ACC112 (cell line): ENCODE measurements around the gene IMMP2L.

ENCODE experiments used
- H2AFZ ChIP-seq: fragments of 200-600 bp; sonication (generic); one replicate; pipeline ENCODE4 v1.6.0; 2017; ENCODE audit warnings: antibody characterized with exemption, low read length; ENCODE audit not compliant: unreplicated experiment
- H3K27ac ChIP-seq: fragments of 200-600 bp; sonication (generic); 2 replicates; pipeline ENCODE4 v1.5.1; 2014; ENCODE audit warnings: low read depth, mild to moderate bottlenecking, antibody characterized with exemption, low read length, moderate library complexity
- H3K27me3 ChIP-seq: fragments of 200-600 bp; sonication (generic); 2 replicates; pipeline ENCODE4 v1.6.1; 2014; ENCODE audit warnings: mild to moderate bottlenecking, antibody characterized with exemption, low read length, moderate library complexity, mixed read lengths; ENCODE audit not compliant: insufficient read depth
- H3K36me3 ChIP-seq: fragments of 200-600 bp; sonication (generic); 2 replicates; pipeline ENCODE4 v1.6.1; 2016; ENCODE audit warnings: mild to moderate bottlenecking, antibody characterized with exemption, low read length, moderate library complexity, mixed read lengths; ENCODE audit not compliant: insufficient read depth
- H3K4me1 ChIP-seq: fragments of 200-600 bp; sonication (generic); one replicate; pipeline ENCODE4 v1.6.1; 2016; ENCODE audit warnings: low read length, mixed read lengths; ENCODE audit not compliant: insufficient read depth, unreplicated experiment, control insufficient read depth
- H3K4me3 ChIP-seq: fragments of 200-600 bp; sonication (generic); 2 replicates; pipeline ENCODE4 v1.5.1; 2014; ENCODE audit warnings: mild to moderate bottlenecking, low read depth, low read length
- H3K79me2 ChIP-seq: fragments of 200-600 bp; sonication (generic); one replicate; pipeline ENCODE4 v1.6.0; 2016; ENCODE audit warnings: low read length; ENCODE audit not compliant: control insufficient read depth, unreplicated experiment, insufficient read depth

Gene IMMP2L

DNA sequence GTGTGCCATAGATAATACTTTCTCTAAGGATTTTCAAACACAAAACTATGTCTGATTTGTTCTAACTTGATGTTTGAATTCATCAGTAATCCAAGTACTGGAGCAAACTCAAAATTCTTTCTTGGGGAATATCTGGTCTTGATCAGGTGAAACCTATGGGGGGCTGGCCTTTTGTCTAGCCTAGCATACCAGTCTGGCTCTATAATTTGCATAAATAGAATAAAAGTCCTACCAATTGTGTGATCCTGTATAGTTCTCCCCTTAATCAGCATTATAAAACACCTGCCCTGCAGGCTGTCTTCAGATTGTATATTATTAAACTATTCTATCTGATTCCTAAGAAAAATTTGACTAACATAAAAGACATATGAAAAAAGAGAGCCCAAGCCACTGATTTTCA, 705.2 kb downstream of the IMMP2L start:
- H3K79me2 ChIP-seq: no peaks in the 10 kb centered on the region
- H2AFZ ChIP-seq: no peak overlapping the region

DNA sequence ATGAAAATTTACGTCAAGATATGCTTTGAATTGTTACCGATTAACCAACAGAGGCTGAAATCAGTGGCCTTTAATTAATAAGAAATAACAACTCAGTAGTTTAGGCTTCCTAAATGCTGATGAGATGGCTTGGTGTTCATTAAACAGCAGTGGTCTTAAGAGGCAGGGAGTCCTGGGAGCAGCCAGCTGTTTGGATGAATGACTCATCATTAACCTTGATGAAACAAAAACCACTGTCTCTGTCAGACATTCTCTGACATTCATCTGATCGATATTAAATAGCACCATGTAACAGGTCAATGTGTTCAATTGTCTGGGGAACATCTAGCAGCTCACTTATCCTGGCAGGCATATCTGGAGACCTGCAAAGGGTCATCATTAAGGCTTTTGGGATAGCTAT, 705.6 kb downstream of the IMMP2L start:
- Histone ChIP-seq H3K27ac (no peak overlapping the region), H2AFZ (no peak overlapping the region), H3K4me3 (no peak overlapping the region), H3K36me3 (no peaks in the 10 kb centered on the region), H3K27me3 (no peaks in the 10 kb centered on the region), H3K79me2 (no peaks in the 10 kb centered on the region), H3K4me1 (no peaks in the 10 kb centered on the region)

More for the DNA sequence above, 705.2 kb downstream of the IMMP2L start:
- no peaks in the 10 kb centered on the region for H3K27me3 ChIP-seq
- H3K36me3 ChIP-seq: no peaks in the 10 kb centered on the region
- H3K27ac ChIP-seq: no peak overlapping the region
- H3K4me3 ChIP-seq: no peak overlapping the region
- no peaks in the 10 kb centered on the region for H3K4me1 ChIP-seq

DNA sequence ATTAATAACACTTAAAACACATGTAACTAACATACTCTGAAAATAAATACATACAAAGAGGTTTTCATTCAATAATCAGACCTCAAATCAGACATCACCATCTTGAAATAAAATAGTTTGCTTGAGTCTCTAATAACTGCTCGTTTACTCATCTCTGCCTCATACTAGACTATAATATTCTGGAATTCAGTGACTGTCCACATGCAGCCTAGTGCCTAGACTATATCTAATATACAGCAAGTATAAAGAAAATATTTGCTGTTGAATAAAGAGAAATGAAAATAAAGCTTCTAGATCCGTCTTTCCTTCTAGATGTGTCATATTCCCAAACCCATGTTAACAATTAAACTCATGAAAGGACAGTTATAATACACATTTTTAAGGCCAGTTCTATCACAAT, 707.6 kb downstream of the IMMP2L start:
- no peak overlapping the region for H2AFZ ChIP-seq
- H3K4me1 ChIP-seq: no peaks in the 10 kb centered on the region
- no peaks in the 10 kb centered on the region for H3K27me3 ChIP-seq
- no peaks in the 10 kb centered on the region for H3K36me3 ChIP-seq
- H3K27ac ChIP-seq: no peak overlapping the region
- H3K4me3 ChIP-seq: no peak overlapping the region
- H3K79me2 ChIP-seq: no peaks in the 10 kb centered on the region

DNA sequence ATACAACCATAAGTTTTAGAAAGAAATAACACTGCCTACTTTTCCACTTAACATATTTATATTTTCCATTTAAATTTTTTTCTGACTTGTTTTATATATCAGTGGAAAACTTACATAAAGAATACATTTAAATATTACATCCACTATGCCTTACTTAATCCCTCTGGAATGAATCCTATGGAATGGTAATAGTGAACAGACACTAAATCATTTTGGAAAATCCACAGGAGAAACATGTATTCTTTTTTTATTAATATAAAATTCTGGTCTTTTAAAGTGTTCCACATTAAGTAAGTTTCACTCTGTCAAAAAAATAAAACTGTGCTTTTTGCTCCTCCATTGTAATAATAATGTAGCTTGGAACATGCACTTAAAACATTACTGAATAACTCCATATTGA, 708.1 kb downstream of the IMMP2L start:
- Histone ChIP-seq H2AFZ (no peak overlapping the region), H3K27ac (no peak overlapping the region), H3K4me3 (no peak overlapping the region), H3K4me1 (no peaks in the 10 kb centered on the region), H3K36me3 (no peaks in the 10 kb centered on the region), H3K79me2 (no peaks in the 10 kb centered on the region), H3K27me3 (no peaks in the 10 kb centered on the region)

DNA sequence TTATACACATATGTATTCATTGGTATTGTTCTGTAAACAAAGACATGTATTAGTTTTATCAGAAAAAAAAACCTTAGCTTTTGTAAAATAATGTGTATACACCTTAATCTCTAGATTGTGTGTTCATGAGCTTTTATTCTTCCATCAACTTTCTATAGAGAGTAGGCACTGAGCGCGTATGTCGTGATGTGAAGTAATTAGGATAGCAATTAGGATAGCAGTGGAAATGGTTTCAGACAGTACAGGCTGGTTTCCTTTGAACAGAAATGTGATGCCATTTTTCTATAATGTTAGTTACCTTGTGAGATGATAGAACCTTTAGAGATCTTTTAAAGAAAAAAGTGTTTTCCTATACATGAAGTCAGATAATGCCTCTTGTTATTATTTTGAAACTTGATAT, 709.0 kb downstream of the IMMP2L start:
- H3K4me3 ChIP-seq: no peak overlapping the region
- H3K36me3 ChIP-seq: no peaks in the 10 kb centered on the region
- H2AFZ ChIP-seq: no peak overlapping the region
- no peak overlapping the region for H3K27ac ChIP-seq
- no peaks in the 10 kb centered on the region for H3K4me1 ChIP-seq
- no peaks in the 10 kb centered on the region for H3K27me3 ChIP-seq
- H3K79me2 ChIP-seq: no peaks in the 10 kb centered on the region

DNA sequence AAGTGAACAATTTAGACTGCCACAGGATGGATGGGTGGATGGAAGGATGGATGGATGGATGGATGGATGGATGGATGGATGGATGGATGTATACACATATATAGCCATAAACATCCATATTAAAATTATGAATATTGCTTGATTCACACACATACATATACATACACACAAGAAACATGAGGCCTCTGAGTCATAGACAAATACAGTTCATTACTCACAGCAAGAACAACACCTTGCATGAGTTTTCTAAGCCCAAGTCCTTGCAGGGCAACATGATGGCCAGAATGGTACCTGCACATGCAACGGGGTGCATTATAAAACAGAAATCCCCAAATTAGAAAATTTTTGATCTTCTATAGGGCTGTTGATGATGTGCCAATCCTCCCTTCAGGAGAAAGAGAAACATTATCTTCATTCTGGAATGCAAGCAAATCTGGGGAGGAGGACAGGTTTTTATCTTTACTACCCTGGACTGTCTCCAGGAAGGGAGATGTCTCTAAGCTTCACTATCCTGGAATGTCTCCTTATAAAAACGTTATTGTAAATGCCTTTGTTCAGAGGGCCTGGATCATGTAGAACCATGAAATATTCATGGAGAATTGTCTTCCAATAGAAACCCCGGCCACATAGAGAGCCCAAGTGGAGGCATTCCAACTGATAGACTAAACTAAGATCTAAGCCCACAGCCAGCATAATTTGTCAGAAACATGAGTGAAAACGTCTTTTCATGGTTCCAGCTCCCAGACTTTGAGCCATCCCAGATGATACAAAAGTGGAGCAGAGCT, 709.9 kb downstream of the IMMP2L start:
- Histone ChIP-seq H3K36me3 (no peaks in the 10 kb centered on the region), H3K4me1 (no peaks in the 10 kb centered on the region), H3K4me3 (no peak overlapping the region), H3K79me2 (no peaks in the 10 kb centered on the region), H3K27ac (no peak overlapping the region), H3K27me3 (no peaks in the 10 kb centered on the region), H2AFZ (no peak overlapping the region)

DNA sequence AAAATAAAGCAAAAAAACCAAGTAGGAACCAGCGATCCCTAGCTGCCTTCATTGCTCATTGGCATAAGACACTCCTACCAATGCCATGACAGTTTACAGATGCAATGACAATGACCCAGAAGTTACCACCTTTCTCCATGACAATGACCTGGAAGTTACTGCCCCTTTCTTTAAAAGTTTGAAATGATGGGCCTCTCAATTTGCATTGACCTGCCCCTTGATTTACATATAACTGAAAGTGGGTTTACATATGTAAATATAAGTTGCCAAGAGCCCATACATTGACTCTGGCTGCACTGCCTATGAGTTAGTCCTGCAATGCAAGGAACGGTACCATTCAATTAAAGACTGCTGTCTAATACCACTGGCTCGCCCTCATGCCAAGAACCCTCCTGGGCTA, 712.1 kb downstream of the IMMP2L start:
- no peaks in the 10 kb centered on the region for H3K36me3 ChIP-seq
- no peaks in the 10 kb centered on the region for H3K4me1 ChIP-seq
- no peaks in the 10 kb centered on the region for H3K79me2 ChIP-seq
- H3K27me3 ChIP-seq: no peaks in the 10 kb centered on the region
- H2AFZ ChIP-seq: no peak overlapping the region
- H3K27ac ChIP-seq: no peak overlapping the region
- no peak overlapping the region for H3K4me3 ChIP-seq

DNA sequence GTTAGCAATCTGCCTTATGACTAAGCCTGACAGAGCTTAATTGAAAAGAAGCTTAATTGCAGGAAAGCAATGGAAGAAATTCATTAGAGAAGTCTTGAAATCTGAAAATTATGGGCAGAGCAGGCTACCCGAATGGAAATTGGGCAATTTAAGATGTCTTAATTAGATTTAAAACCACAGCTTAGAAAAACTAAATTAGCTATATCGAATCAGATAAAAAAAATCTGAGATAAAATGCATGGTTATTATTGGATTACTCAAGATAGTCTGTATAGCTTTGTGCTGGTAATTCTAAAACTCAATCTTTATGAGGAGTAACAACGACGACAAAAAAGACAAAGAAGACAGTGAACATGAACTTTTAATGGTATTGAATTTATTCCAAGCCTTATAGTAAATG, 719.5 kb downstream of the IMMP2L start:
- no peak overlapping the region for H2AFZ ChIP-seq
- no peak overlapping the region for H3K27ac ChIP-seq
- H3K4me3 ChIP-seq: no peak overlapping the region
- H3K27me3 ChIP-seq: no peaks in the 10 kb centered on the region
- H3K79me2 ChIP-seq: no peaks in the 10 kb centered on the region
- H3K36me3 ChIP-seq: no peaks in the 10 kb centered on the region
- no peaks in the 10 kb centered on the region for H3K4me1 ChIP-seq

DNA sequence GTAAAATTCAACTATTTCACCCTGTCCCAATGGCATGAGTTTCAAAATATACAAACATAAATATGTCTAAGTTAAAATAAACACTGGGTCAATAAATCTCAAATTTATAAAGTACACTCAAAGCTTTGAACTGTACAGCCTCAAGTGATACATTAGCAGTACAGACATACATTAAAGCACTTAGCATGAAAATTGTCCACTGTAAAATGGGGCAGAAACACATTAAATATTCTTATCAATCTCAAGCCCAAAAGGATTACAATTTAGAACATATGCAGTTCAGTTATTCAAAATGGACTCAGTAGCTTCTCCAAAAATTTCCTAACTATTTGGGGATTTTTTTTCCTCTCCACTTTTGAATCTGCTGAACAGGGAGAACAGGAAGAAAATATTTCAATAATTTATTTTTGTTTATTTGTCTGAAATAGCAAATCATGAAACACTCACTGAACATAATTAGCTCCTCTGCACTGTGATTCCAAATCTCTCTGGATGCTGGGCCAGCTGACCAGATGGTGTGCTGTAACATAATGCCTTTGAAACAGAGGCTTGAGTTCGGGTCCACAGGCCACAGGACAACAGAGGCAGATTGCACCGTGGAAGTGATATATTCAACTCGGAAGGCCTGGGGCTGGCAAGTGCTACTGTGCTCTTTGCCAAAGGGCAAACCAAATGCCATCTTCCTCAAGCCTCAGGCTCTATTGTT, 720.3 kb downstream of the IMMP2L start:
- H2AFZ ChIP-seq: no peak overlapping the region
- no peaks in the 10 kb centered on the region for H3K36me3 ChIP-seq

DNA sequence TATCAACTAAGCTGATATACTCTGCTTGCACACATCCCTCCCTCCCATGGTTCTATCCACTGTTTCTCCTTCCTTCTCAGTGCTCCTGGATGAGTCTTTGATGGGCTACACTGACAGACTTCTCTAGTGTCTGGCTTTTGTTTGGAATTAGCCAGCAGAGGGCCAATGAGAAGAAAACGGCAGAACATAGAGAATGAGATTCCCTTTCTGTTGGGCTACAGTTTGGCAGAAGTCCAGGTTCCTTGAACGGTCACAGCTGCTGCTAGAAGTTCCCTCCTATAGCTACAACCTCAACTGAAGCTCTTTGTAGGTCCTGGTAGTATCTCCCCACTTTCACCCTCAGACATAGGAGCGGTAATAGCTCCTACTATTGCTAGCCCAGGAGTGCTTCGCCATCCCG, 722.4 kb downstream of the IMMP2L start:
- H3K4me3 ChIP-seq: no peak overlapping the region
- H3K27ac ChIP-seq: no peak overlapping the region
- no peaks in the 10 kb centered on the region for H3K27me3 ChIP-seq
- H2AFZ ChIP-seq: no peak overlapping the region
- H3K4me1 ChIP-seq: no peaks in the 10 kb centered on the region
- no peaks in the 10 kb centered on the region for H3K79me2 ChIP-seq
- H3K36me3 ChIP-seq: no peaks in the 10 kb centered on the region

More for the DNA sequence above, 720.3 kb downstream of the IMMP2L start:
- Histone ChIP-seq H3K27me3 (no peaks in the 10 kb centered on the region), H3K27ac (no peak overlapping the region), H3K4me3 (no peak overlapping the region), H3K79me2 (no peaks in the 10 kb centered on the region), H3K4me1 (no peaks in the 10 kb centered on the region)

DNA sequence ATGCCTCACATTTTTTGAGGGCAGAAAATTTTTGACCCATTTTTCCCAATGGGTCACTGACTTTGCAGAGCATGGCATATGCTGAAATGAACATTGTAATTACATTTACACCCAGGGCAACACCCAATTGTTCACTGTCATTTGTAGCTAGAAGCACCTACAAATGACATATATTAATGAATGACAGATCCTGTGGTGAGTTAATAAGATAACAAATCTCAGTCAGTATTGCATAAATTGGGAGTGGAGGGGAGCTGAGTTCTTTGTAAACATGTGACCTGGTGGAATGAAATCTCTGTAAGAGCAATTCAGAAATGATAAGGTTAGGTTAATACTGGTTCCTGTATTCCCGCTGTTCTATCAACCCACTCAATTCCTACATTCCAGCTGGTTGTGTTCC, 726.4 kb downstream of the IMMP2L start:
- Histone ChIP-seq H3K4me1 (no peaks in the 10 kb centered on the region), H3K4me3 (no peak overlapping the region), H3K36me3 (no peaks in the 10 kb centered on the region), H3K27ac (no peak overlapping the region), H3K27me3 (no peaks in the 10 kb centered on the region), H2AFZ (no peak overlapping the region), H3K79me2 (no peaks in the 10 kb centered on the region)
